Heart left ventricle (tissue), 13 donors: ENCODE data around the gene UNC50.

Experiments
- POLR2A ChIP-seq, 2 donors: fragments of 450-650 bp; IDR thresholded peaks; one replicate each; pipeline ENCODE4 v1.6.1; 2017; ENCODE audit warnings: antibody characterized with exemption in 2 of 2, mild to moderate bottlenecking in 2 of 2, moderate library complexity in 2 of 2
- TF ChIP-seq, protein P1 (sequence below), 12 donors: fragments of 200-600 bp; sonication (generic) in 4 of 12; IDR thresholded peaks; one replicate each; pipeline versions ENCODE4 v1.5.0 to v1.8.0; 2018 to 2022; ENCODE audit warnings: antibody characterized with exemption in 12 of 12, mild to moderate bottlenecking in 5 of 12
- donor health status: ischemic (EF 13 %, LVEDD 7.1; RV severe dilation, severe dysfunction).
- donor health status: DM: no; HTN: yes; CAD: no.
- donor health status: DM: no; HTN: no; CAD: no.
- donor health status: ischemic (EF 25% LVEDD 6.9; RV normal size, moderate dysfunction).
- donor health status: ischemic (EF 25% LVEDD 5.7; RV mildly dilated, moderate dysfunction).
- donor health status: ischemic (EF 35%, LVEDD 5.7; RV mildly dilated, moderate dysfunction).
- donor health status: nonischemic (EF 11% LVEDD 7.7; RV severe dilation, severe dysfunction).
- donor health status: DM: yes; HTN: yes; CAD: no.
- donor health status: PGD.
- donor health status: ischemic (EF 29% LVEDD 5.4; RV normal size, mild dysfunction).
- donor health status: nonischemic (EF 23%, LVEDD 6.1; RV moderate dilation, normal function).

DNA sequence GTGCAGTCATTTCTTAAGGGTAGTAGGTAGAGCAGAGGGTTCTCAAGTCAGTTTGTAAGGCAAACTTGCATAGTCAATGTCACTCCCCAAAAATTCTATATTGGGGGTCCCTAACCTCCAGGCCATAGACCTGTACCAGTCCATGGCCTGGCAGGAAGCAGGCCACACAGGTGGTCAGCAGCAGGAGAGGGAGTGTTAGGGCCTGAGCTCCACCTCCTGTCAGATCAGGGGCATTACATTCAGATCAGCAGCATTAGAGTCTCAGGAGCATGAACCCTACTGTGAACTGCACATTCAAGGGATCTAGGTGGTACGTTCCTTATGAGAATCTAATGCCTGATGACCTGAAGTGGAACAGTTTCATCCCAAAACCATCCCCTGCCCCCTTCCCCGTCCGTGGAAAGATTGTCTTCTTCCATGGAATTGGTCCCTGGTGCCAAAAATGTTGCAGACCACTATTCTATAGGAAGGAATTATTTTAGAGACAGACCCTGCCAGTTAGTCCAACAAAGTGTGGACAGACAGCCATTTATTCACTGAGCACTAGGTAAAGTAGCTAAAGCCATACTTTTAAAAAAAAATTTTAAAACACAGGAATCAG is 6.8 kb upstream of the UNC50 start:
- TF ChIP-seq POLR2A (IDR thresholded peaks at IDR 0.05): no peak
- TF ChIP-seq, protein P1, sequence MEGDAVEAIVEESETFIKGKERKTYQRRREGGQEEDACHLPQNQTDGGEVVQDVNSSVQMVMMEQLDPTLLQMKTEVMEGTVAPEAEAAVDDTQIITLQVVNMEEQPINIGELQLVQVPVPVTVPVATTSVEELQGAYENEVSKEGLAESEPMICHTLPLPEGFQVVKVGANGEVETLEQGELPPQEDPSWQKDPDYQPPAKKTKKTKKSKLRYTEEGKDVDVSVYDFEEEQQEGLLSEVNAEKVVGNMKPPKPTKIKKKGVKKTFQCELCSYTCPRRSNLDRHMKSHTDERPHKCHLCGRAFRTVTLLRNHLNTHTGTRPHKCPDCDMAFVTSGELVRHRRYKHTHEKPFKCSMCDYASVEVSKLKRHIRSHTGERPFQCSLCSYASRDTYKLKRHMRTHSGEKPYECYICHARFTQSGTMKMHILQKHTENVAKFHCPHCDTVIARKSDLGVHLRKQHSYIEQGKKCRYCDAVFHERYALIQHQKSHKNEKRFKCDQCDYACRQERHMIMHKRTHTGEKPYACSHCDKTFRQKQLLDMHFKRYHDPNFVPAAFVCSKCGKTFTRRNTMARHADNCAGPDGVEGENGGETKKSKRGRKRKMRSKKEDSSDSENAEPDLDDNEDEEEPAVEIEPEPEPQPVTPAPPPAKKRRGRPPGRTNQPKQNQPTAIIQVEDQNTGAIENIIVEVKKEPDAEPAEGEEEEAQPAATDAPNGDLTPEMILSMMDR (IDR thresholded peaks at IDR 0.05): peak; percentile 42 to 71 (median 57)
